ENCODE data around the gene OVAAL. TPM values are rescaled to one million over a fixed set of nuclear protein-coding genes. Genes with fewer than 3 reads are reported as not detected.

The OVAAL gene
- total RNA-seq, 2 donors from 2014 or later, result not detected

GRCh38 chr1:180612632-180613031 lies 53.9 kb downstream of the OVAAL start:
- Mint-ChIP-seq H3K4me1 (peaks cover 26% of the 10 kb centered on the region), H3K36me3 (ENCODE audit: low read depth) (no peaks in the 10 kb centered on the region), H3K9me3 (no peaks in the 10 kb centered on the region), H3K4me3 (no peak overlapping the region), H3K27ac (no peak overlapping the region), H3K27me3 (ENCODE audit: insufficient read depth) (no peaks in the 10 kb centered on the region)
- no peaks in the 10 kb centered on the region for H3K36me3 ChIP-seq (ENCODE audit: control insufficient read depth, insufficient read depth, low read length)
- no CpG with 5 or more reads among the region's 1 CpG for WGBS, 2 experiments (ENCODE audit: insufficient coverage in 1 of 2, insufficient read length in 1 of 2)
- H3K9me3 ChIP-seq (ENCODE audit: control insufficient read depth, low read length), result no peaks in the 10 kb centered on the region
- peaks cover 11% of the 10 kb centered on the region for H3K4me1 ChIP-seq (ENCODE audit: control insufficient read depth, insufficient read depth, low read length)
- DNase-seq, result no peak
- no peak overlapping the region for H3K4me3 ChIP-seq (ENCODE audit: low read length)
- no peak overlapping the region for H3K9ac ChIP-seq (ENCODE audit: extremely low read depth, low read length, poor library complexity, severe bottlenecking)
- TF ChIP-seq CTCF (conservative IDR thresholded peaks at IDR 0.05), result no peak
- H3K27me3 ChIP-seq (ENCODE audit: control insufficient read depth, insufficient read depth, low read length, poor library complexity, severe bottlenecking), result no peaks in the 10 kb centered on the region
- no peak overlapping the region for H3K27ac ChIP-seq (ENCODE audit: low read depth, low read length)

GRCh38 chr1:180614730-180615129 lies 56.0 kb downstream of the OVAAL start:
- H3K27ac ChIP-seq (ENCODE audit: low read depth, low read length), result no peak overlapping the region
- 92 to 93% methylated on average over 4 to 5 of the region's 5 CpGs for WGBS, 2 experiments (ENCODE audit: insufficient coverage in 1 of 2, insufficient read length in 1 of 2)

GRCh38 chr1:180615493-180616290 lies 56.9 kb downstream of the OVAAL start:
- peaks cover 8% of the 10 kb centered on the region for H3K4me1 ChIP-seq (ENCODE audit: control insufficient read depth, insufficient read depth, low read length)
- no peak overlapping the region for H3K4me3 ChIP-seq (ENCODE audit: low read length)
- no peak overlapping the region for H3K4me3 Mint-ChIP-seq
- no peaks in the 10 kb centered on the region for H3K36me3 Mint-ChIP-seq (ENCODE audit: low read depth)
- H3K27ac ChIP-seq (ENCODE audit: low read depth, low read length), result no peak overlapping the region
- no peak overlapping the region for H3K9ac ChIP-seq (ENCODE audit: extremely low read depth, low read length, poor library complexity, severe bottlenecking)
- no peaks in the 10 kb centered on the region for H3K9me3 ChIP-seq (ENCODE audit: control insufficient read depth, low read length)
- no peaks in the 10 kb centered on the region for H3K36me3 ChIP-seq (ENCODE audit: control insufficient read depth, insufficient read depth, low read length)
- no peak overlapping the region for H3K27ac Mint-ChIP-seq
- WGBS, 2 experiments (ENCODE audit: insufficient coverage in 1 of 2, insufficient read length in 1 of 2), result 94 to 97% methylated on average over 6 to 8 of the region's 8 CpGs
- DNase-seq, result no peak
- H3K9me3 Mint-ChIP-seq, result no peaks in the 10 kb centered on the region
- peaks cover 29% of the 10 kb centered on the region for H3K27me3 ChIP-seq (ENCODE audit: control insufficient read depth, insufficient read depth, low read length, poor library complexity, severe bottlenecking)
- no peak for TF ChIP-seq CTCF (conservative IDR thresholded peaks at IDR 0.05)
- H3K4me1 Mint-ChIP-seq, result peaks cover 15% of the 10 kb centered on the region
- H3K27me3 Mint-ChIP-seq (ENCODE audit: insufficient read depth), result no peaks in the 10 kb centered on the region

More at GRCh38 chr1:180614730-180615129, 56.0 kb downstream of the OVAAL start:
- Histone ChIP-seq H3K4me3 (ENCODE audit: low read length) (no peak overlapping the region), H3K27me3 (ENCODE audit: control insufficient read depth, insufficient read depth, low read length, poor library complexity, severe bottlenecking) (peaks cover 20% of the 10 kb centered on the region), H3K36me3 (ENCODE audit: control insufficient read depth, insufficient read depth, low read length) (no peaks in the 10 kb centered on the region), H3K4me1 (ENCODE audit: control insufficient read depth, insufficient read depth, low read length) (peaks cover 11% of the 10 kb centered on the region), H3K9ac (ENCODE audit: extremely low read depth, low read length, poor library complexity, severe bottlenecking) (no peak overlapping the region), H3K9me3 (ENCODE audit: control insufficient read depth, low read length) (no peaks in the 10 kb centered on the region)
- H3K27me3 Mint-ChIP-seq (ENCODE audit: insufficient read depth), result no peaks in the 10 kb centered on the region
- no peak for TF ChIP-seq CTCF (conservative IDR thresholded peaks at IDR 0.05)
- peaks cover 24% of the 10 kb centered on the region for H3K4me1 Mint-ChIP-seq
- no peaks in the 10 kb centered on the region for H3K36me3 Mint-ChIP-seq (ENCODE audit: low read depth)
- DNase-seq, result no peak
- no peak overlapping the region for H3K4me3 Mint-ChIP-seq
- no peak overlapping the region for H3K27ac Mint-ChIP-seq
- no peaks in the 10 kb centered on the region for H3K9me3 Mint-ChIP-seq

Other genes with a start within 250 kb of the OVAAL start
- 10 to 100 TPM; 43.2 to 54.5 TPM for gene ACBD6, start 56.4 kb upstream of the OVAAL start, total RNA-seq
- 10 to 100 TPM; 39.3 to 50.9 TPM for gene XPR1, start 73.1 kb downstream of the OVAAL start, total RNA-seq